NCI-H1092 treated with DMSO at 0.1 percent for 48 hours (cell line): ENCODE measurements around the gene CDKN2B-AS1.

Experiments
- DNase-seq: peaks from one replicate; lab custom pipeline; 2025; lab: John Stamatoyannopoulos, UW

The CDKN2B-AS1 gene

GRCh38 chr9:22084336-22085035 lies 89.9 kb downstream of the CDKN2B-AS1 start:
- DNase-seq = no peak

GRCh38 chr9:22088053-22088716 lies 93.6 kb downstream of the CDKN2B-AS1 start:
- DNase-seq = no peak

- no peak for DNase-seq
Observed at GRCh38 chr9:22088717-22089061, 94.1 kb downstream of the CDKN2B-AS1 start.

- no peak for DNase-seq
Observed at GRCh38 chr9:22097707-22098106, 103.1 kb downstream of the CDKN2B-AS1 start.

- no peak for DNase-seq
Observed at GRCh38 chr9:22098643-22099332, 104.2 kb downstream of the CDKN2B-AS1 start.

- no peak for DNase-seq
Observed at GRCh38 chr9:22100626-22101025, 106.0 kb downstream of the CDKN2B-AS1 start.

GRCh38 chr9:22102146-22103053 lies 107.8 kb downstream of the CDKN2B-AS1 start:
- DNase-seq = no peak

- no peak for DNase-seq
Observed at GRCh38 chr9:22103685-22104575, 109.3 kb downstream of the CDKN2B-AS1 start.

GRCh38 chr9:22105005-22105722 lies 110.6 kb downstream of the CDKN2B-AS1 start:
- no peak for DNase-seq

- no peak for DNase-seq
Observed at GRCh38 chr9:22107202-22108045, 112.8 kb downstream of the CDKN2B-AS1 start.

- no peak for DNase-seq
Observed at GRCh38 chr9:22108581-22109370, 114.2 kb downstream of the CDKN2B-AS1 start.

GRCh38 chr9:22111176-22111953 lies 116.8 kb downstream of the CDKN2B-AS1 start:
- no peak for DNase-seq

GRCh38 chr9:22111954-22112247 lies 117.3 kb downstream of the CDKN2B-AS1 start:
- DNase-seq = no peak

- no peak for DNase-seq
Observed at GRCh38 chr9:22112870-22113821, 118.6 kb downstream of the CDKN2B-AS1 start.

- DNase-seq = no peak
Observed at GRCh38 chr9:22114956-22115355, 120.4 kb downstream of the CDKN2B-AS1 start.

GRCh38 chr9:22116758-22117157 lies 122.2 kb downstream of the CDKN2B-AS1 start:
- no peak for DNase-seq
